ENCODE data around the gene SCO2. TPM values are rescaled to one million over a fixed set of nuclear protein-coding genes. Genes with fewer than 3 reads are reported as not detected.
"Not testable (repeated sequence)": the region's sequence is repeated elsewhere in the genome, so short reads cannot be mapped to it uniquely, and the experiment has no call there.

The SCO2 gene
- total RNA-seq, 1 donor from 2014 or later = 8.3 TPM

DNA sequence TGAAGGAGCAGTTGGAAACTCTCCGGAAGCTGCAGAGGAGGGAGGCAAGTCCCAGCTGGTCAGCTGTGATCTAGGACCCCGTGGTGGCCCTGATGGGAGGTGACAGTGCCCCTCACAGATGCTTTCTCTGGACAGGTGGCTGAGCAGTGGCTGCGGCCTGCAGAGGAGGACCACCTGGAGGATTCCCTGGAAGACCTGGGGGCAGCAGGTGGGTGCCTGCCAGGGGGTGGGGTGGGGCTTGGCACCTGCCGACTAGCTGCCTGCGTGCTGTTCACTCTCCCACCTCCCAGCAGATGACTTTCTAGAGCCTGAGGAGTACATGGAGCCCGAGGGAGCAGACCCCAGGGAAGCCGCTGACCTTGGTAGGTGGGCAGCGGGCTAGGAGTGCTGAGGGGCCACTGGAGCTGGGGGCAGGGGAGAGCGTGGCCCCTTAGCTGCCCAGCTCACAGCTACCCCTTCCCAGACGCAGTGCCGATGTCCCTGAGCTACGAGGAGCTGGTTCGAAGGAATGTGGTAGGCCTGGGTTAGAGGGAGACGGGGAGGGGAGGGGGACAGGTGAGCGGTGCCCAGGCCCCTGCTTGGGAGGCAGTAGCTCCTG is 3.1 kb downstream of the SCO2 start:
- intact Hi-C loops (cut with micrococcal nuclease) = no loop called here

DNA sequence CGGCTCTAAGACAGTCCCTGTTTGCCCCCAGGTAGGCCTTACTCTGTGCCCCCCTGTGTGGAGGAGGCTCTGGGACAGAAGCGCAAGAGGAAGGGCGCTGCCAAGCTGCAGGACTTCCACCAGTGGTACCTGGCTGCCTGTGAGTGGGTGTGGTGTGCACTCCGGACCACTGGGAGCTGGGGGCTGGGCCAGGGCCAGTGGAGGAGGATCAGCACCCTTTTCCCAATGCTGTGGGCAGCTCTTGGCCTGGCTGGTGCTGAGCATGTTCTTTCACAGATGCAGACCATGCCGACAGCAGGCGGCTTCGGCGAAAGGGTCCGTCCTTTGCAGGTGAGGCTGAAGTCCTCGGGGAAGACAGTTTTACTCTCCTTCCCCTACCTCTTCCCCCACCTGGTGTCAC is 3.7 kb downstream of the SCO2 start:
- intact Hi-C loops (cut with micrococcal nuclease) = no loop called here

- intact Hi-C loops (cut with micrococcal nuclease) = no loop called here
Measured at GRCh38 chr22:50520826-50521453, 4.5 kb downstream of the SCO2 start.

DNA sequence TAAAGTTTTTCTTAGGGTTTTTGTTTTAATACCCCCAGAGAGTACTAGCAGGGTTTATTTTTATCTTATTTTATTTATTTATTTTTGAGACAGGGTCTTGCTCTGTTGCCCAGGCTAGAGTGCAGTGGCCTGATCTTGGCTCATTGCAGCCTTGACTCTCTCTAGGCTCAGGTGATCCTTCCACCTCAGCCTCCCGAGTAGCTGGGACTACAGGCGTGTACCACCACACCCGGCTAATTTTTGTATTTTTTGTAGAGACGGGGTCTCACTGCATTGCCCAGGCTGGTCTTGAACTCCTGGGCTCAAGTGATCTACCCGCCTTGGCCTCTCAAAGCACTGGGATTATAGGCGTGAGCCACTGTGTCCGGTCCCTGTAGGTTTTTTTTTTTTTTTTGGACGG is 5.2 kb downstream of the SCO2 start:
- intact Hi-C loops (cut with micrococcal nuclease) = not testable (repeated sequence)

GRCh38 chr22:50519151-50519550 is 6.2 kb downstream of the SCO2 start:
- intact Hi-C loops (cut with micrococcal nuclease) = no loop called here

- intact Hi-C loops (cut with micrococcal nuclease) = no loop called here
Measured at GRCh38 chr22:50518606-50519005, 6.8 kb downstream of the SCO2 start.

GRCh38 chr22:50517495-50518260 is 7.7 kb downstream of the SCO2 start:
- intact Hi-C loops (cut with micrococcal nuclease) = no loop called here

- intact Hi-C loops (cut with micrococcal nuclease) = no loop called here
Measured at GRCh38 chr22:50516891-50517290, 8.5 kb downstream of the SCO2 start.

DNA sequence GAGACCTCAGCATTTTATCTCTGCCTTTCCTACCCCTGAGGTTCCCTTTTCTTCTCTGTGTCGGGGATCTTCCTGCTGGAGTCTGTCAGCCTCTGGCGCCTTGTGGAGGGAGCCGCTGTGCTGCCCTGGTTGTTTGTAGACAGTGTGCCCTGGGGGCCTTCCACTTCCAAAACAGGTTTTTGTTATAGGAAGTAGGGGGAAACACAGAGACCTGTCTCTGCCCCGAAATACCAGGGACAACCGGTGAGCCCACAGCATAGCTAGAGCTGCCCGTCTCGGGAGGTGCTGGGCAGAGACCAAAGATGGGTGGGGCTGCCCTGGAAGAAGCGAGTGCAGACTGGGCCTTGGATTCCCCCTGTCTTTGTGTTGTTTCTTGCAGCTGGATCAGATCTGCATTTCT is 9.3 kb downstream of the SCO2 start:
- intact Hi-C loops (cut with micrococcal nuclease) = no loop called here

DNA sequence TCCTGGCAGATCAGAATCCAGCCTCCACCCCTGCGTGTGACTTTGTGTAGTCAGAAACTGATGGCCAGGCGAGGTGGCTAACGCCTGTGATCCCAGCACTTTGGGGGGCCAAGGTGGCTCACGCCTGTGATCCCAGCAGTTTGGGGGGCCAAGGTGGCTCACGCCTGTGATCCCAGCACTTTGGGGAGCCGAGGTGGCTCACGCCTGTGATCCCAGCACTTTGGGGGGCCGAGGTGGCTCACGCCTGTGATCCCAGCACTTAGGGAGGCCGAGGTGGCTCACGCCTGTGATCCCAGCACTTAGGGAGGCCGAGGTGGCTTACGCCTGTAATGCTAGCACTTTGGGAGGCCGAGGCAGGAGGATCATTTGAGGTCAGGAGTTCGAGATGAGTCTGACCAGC is 12.2 kb downstream of the SCO2 start:
- intact Hi-C loops (cut with micrococcal nuclease) = no loop called here

GRCh38 chr22:50508897-50509296 is 16.5 kb downstream of the SCO2 start:
- intact Hi-C loops (cut with micrococcal nuclease) = loop anchor here (1.0 to 2.0 kb wide), 6 partner anchors 16 to 167 kb away; partner anchors contain the start of genes ARSA, SBF1, SCO2 and SYCE3

- intact Hi-C loops (cut with micrococcal nuclease) = loop anchor here (1.0 to 2.0 kb wide), 6 partner anchors 17 to 166 kb away; partner anchors contain the start of genes ARSA, SBF1, SCO2 and SYCE3
Measured at GRCh38 chr22:50507991-50508884, 17.2 kb downstream of the SCO2 start, which contains the start of gene NCAPH2. NCAPH2 (plus strand) TSS chr22:50508224; CDS start chr22:50508338, 114 bp downstream.

- intact Hi-C loops (cut with micrococcal nuclease) = no loop called here
Measured at GRCh38 chr22:50507421-50507990, 17.9 kb downstream of the SCO2 start, which contains the start of gene LMF2. LMF2 (minus strand) TSS chr22:50507702; CDS start chr22:50507675, 27 bp downstream.

- intact Hi-C loops (cut with micrococcal nuclease) = no loop called here
Measured at GRCh38 chr22:50506611-50507420, 18.6 kb downstream of the SCO2 start.

DNA sequence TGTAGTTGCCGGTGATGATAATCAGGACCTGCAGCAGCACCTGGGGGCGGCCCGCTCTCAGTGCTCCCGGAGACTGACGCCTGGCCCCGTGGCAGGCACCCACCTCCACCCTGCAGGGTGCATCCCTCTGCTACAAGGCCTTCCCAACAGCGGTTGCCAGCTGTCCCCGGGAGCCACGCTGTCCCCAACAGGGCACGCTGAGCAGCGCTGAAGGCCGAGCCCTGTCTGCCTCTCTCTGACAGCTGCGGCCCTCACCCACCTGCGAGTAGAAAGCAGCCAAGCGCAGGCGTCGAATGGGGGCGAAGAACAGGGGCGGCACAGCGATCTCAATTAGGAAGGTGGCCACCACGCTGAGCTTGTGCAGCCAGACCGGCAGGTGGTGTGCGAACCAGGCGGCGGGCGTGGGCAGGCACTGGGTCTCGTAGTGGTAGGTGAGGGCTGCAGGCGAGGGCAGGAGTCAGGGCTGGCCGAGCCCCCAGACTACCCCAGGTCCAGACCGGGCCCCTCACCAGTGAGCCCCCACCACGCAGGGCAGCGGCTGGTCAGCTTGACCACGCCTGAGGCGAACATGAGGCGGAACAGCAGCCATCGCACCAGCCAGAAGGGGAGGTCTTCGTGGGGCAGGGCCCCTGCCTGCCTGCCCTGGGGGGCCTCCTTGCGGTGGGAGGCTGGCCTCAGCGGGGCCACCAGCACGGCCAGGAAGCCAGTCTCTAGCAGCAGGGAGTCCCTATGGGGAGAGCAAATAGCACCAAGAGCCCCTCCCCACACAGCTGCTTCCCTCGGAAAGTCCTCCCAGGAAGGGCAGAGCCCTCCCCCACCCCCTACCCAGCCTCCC is 19.4 kb downstream of the SCO2 start:
- intact Hi-C loops (cut with micrococcal nuclease) = no loop called here

DNA sequence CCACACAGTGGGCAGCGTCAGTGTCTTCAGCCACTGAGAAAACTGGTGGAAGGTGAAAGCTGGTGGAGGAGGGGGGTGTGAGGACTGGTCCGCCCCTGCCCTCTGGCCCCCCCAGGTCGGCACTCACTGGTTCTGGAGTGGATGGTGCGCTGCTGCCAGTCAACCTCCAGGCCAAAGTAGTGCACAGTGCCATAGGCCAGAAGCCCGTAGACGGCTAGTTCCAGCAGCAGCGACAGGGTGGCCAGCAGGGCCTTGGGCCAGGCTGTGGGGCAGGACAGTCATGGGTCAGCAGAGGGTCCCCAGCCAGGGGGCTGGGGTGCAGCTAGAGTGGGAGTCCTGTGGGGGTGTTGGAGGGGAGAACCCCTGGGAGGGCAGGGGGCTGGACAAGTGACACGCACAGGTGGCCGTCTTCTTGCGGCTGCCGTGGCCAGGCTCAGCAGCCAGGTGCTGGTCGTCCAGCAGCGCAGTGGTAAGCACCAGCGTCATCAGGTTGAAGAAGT is 20.1 kb downstream of the SCO2 start:
- intact Hi-C loops (cut with micrococcal nuclease) = no loop called here

DNA sequence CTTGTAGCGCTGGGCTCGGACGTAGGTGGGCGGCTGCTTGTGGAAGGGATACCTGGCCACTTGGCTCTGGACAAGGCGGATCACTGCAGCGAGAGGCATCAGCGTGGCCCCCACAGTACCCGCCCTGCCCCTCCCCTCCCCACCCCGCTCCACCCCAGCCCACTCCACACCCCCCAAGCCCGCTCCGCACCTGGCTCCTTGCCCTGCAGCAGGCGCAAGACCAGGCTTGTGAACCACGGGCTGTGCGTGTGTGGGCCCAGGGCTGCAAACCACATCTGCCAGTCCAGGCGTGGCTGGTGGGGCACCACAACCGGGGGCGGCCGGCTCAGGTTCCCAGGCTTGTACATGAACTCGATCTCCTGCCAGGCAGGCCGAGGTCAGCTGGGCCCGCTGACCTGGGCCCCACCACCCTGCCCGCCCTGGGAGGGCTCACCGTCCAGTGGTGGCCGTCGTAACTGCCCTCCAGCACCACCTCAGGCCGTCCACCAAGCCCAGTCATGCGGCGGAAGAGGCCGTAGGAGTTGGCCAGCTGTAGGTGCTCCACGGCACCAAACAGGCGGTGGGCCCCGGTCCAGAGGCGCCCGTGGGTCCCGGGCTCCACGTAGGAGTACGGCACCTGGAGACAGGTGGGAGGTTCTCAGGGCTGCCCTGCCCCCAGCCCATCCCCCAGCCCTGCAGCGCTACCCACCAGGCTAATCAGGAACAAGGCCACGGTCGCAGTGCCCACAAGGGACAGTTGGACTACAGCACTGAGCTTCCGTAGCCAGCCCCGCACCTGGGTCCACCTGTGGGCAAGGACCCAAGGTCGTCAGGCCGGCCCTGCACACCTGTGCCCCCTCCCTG is 20.8 kb downstream of the SCO2 start:
- intact Hi-C loops (cut with micrococcal nuclease) = no loop called here

All from T-helper 2 cell treated with Interferon-gamma antibody and Interleukin-4, amounts not matched to agents 100 ng/mL and 5 ng/mL, for 36 hours (primary cell).